A673 (cell line): Measurements from ENCODE around the gene DNMT3B.

Source experiments
- CTCF ChIP-seq: fragments of 300-800, 200-600 bp; sonication (generic); conservative IDR thresholded peaks from 2 replicates; pipeline ENCODE4 v1.5.1; 2017; ENCODE audit warnings: low read depth, mild to moderate bottlenecking, antibody characterized with exemption, low read length, moderate library complexity, mixed read lengths
- EZH2 ChIP-seq: fragments of 200-600 bp; sonication (generic); IDR thresholded peaks from 2 replicates; pipeline ENCODE4 v1.6.1; 2017; ENCODE audit warnings: borderline replicate concordance, low read depth, mild to moderate bottlenecking, mixed read lengths, antibody characterized with exemption, low read length; ENCODE audit not compliant: poor library complexity, severe bottlenecking

GRCh38 chr20:32806356-32806755 is 44.2 kb downstream of the DNMT3B start:
- TF ChIP-seq CTCF (no peak), EZH2 (no peak)
